ENCODE results near the gene MMP24OS.

GRCh38 chr20:35318502-35319157, 40.7 kb upstream of the MMP24OS start:
- TF ChIP-seq CTCF (IDR thresholded peaks at IDR 0.05) (no peak), EP300 (IDR thresholded peaks at IDR 0.05) (peak in 1 of 4 donors; percentile 66), POLR2AphosphoS5 (IDR thresholded peaks at IDR 0.05) (peak; percentile 28 to 41), POLR2A (IDR thresholded peaks at IDR 0.05) (no peak)
